SW480 (cell line): Measurements from ENCODE around the gene ZNF678.

Source experiments
- DNase-seq: peaks from one replicate; pipeline ENCODE4 v3.0.0-alpha.2; 2016; ENCODE audit warnings: low spot score

The ZNF678 gene

GRCh38 chr1:227723474-227723873 lies 160.1 kb downstream of the ZNF678 start:
- DNase-seq = no peak

DNA sequence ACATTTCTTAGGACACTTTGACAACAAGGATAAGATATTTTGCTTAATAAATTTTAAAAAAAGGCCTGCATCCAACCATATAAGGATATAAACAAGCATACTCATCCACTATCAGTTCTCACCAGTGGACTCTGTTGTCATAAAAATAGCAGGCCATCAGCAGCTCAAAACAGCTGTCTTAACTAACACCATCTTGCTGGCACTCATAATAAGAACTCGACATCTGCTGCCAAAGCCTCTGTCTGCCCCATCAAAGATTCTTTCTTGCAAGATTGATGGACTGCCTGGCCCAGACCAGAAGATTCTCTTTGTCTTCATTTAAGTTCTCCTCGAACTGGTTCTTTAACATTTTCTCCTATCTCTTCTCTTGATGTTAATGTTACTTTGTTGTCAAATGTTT lies 161.7 kb downstream of the ZNF678 start:
- no peak for DNase-seq

DNA sequence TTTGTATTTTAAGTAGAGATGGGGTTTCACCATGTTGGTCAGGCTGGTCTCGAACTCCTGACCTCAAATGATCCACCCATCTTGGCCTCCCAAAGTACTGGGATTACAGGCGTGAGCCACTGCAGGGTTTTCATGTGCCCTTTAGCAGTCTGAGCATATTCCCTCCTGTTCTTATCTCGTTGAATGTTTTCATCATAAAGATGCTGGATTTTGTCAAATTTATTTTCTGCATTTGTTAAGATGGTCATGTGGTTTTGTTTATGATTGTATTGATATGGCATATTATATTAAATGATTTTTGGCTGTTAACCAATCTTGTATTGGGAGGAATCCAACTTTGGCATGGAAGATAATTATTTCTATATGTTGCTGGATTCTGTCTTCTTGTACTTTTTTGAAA lies 163.0 kb downstream of the ZNF678 start:
- DNase-seq = no peak
